Measurements from ENCODE around the gene PRKCB. TPM values are rescaled to one million over a fixed set of nuclear protein-coding genes. Genes with fewer than 3 reads are reported as not detected.

PRKCB gene
- total and polyA plus RNA-seq, 12 donors: 0.30 to 8.8 (median 1.1) TPM

- Histone ChIP-seq H3K9me3 (no peaks in the 10 kb centered on the region), H3K4me1 (peaks cover 0 to 8% (median 0%) of the 10 kb centered on the region in 9 donors), H3K36me3 (peaks cover 0 to 4% (median 0%) of the 10 kb centered on the region in 9 donors), H3K4me3 (no peak overlapping the region), H3K27ac (no peak overlapping the region), H3K27me3 (no peaks in the 10 kb centered on the region)
- no peak for TF ChIP-seq CTCF (IDR thresholded peaks at IDR 0.05)
- WGBS, 2 donors: 89 to 90% methylated on average over 3 of the region's 3 CpGs
- DNase-seq (no peak), ATAC-seq (no peak)
- intact Hi-C loops (cut with DNase I): no loop called here
Measured at GRCh38 chr16:24111724-24112302, 276.0 kb downstream of the PRKCB start.

GRCh38 chr16:24113115-24113745 lies 277.4 kb downstream of the PRKCB start:
- ATAC-seq (no peak), DNase-seq (no peak)
- Histone ChIP-seq H3K27me3 (no peaks in the 10 kb centered on the region), H3K27ac (no peak overlapping the region), H3K36me3 (peaks cover 0 to 4% (median 0%) of the 10 kb centered on the region in 9 donors), H3K9me3 (no peaks in the 10 kb centered on the region), H3K4me3 (no peak overlapping the region), H3K4me1 (peaks cover 0 to 22% (median 8%) of the 10 kb centered on the region in 9 donors)
- WGBS, 2 donors: 92 to 98% methylated on average over 2 of the region's 2 CpGs
- no peak for TF ChIP-seq CTCF (IDR thresholded peaks at IDR 0.05)
- intact Hi-C loops (cut with DNase I): no loop called here

DNA sequence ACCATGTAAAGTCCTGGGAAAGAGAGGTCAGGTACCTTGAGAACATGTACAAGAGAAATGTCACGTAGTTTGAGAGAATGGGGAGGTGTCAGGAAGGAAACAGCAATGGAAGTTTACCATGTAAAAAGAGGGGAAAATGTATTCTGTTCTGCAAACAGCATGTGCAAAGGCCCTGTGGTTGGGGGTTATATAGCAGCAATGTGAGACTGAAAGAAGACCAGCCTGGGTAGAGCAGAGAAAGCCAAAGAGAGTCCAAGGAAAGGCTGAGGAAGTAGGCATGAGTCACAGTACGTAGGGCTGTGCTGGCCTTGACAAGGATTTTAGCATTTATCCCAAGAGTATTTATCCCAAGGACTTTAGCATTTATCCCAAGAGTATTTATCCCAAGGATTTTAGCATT lies 279.1 kb downstream of the PRKCB start:
- ATAC-seq (no peak), DNase-seq (no peak)
- 80 to 89% methylated on average over 2 of the region's 2 CpGs for WGBS, 2 donors
- intact Hi-C loops (cut with DNase I): no loop called here
- no peaks in the 10 kb centered on the region for H3K9me3 ChIP-seq
- no peak for TF ChIP-seq CTCF (IDR thresholded peaks at IDR 0.05)
- H3K36me3 ChIP-seq: peaks cover 0 to 4% (median 0%) of the 10 kb centered on the region in 9 donors
- peaks cover 0 to 24% (median 12%) of the 10 kb centered on the region in 9 donors for H3K4me1 ChIP-seq
- H3K4me3 ChIP-seq: no peak overlapping the region
- peaks cover 0 to 3% (median 0%) of the 10 kb centered on the region in 7 donors for H3K27me3 ChIP-seq
- H3K27ac ChIP-seq: no peak overlapping the region

DNA sequence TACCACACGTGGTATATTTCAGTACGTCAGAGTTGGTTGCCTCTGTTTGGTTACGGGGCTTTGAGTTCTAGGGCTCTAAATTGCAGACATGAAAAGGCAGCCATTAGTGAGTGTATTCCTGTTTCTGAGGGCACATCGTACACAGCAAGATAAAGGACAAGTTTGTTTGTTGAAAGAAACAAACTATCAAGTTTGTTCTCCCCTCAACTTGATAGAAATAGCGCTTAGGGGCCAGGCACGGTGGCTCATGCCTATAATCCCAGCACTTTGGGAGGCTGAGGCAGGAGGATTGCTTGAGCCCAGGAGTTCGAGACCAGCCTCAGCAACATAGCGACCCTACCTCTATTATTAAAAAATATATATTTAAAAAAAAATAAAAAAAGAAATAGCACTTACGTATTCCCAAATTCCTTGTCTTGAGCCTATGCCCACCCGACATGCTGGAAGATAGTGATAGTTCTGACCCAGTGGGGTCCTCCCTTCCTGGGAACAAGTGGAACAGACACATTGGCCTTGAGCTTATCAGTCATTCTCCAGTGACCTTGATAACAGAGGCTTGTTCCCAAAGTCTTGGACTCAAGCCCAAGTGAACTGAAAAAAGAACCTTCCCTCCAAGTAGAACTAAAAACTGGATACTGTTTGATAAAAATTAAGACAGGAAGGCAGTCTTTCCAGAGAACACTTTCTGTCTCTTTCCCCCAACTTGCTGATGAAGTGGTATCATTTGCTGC lies 280.4 kb downstream of the PRKCB start:
- no peak overlapping the region for H3K4me3 ChIP-seq
- peaks cover 0 to 4% (median 0%) of the 10 kb centered on the region in 9 donors for H3K36me3 ChIP-seq
- no peaks in the 10 kb centered on the region for H3K9me3 ChIP-seq
- DNase-seq (peak in 1 of 2 donors; percentile 13), ATAC-seq (peak in 6 of 8 donors; percentile 42 to 71 (median 62))
- peak overlapping the region in 7 of 10 donors; percentile 3 to 72 (median 50) for H3K27ac ChIP-seq
- intact Hi-C loops (cut with DNase I): no loop called here
- TF ChIP-seq CTCF (IDR thresholded peaks at IDR 0.05): no peak
- peaks cover 0 to 24% (median 12%) of the 10 kb centered on the region in 9 donors for H3K4me1 ChIP-seq
- 57% methylated on average over 10 of the region's 10 CpGs for WGBS, 2 donors
- H3K27me3 ChIP-seq: peaks cover 0 to 3% (median 0%) of the 10 kb centered on the region in 7 donors
